ENCODE results near the gene SLC44A3.
"Not testable (repeated sequence)": the region's sequence is repeated elsewhere in the genome, so short reads cannot be mapped to it uniquely, and the experiment has no call there.

The SLC44A3 gene

GRCh38 chr1:94929351-94930217, 109.4 kb downstream of the SLC44A3 start:
- no peak for DNase-seq (ENCODE audit: low spot score)
- no peak for FAIRE-seq

GRCh38 chr1:94931254-94931841, 111.2 kb downstream of the SLC44A3 start:
- FAIRE-seq (no peak), DNase-seq (ENCODE audit: low spot score) (no peak)

GRCh38 chr1:94934551-94934950, 114.4 kb downstream of the SLC44A3 start:
- DNase-seq (ENCODE audit: low spot score) (no peak), FAIRE-seq (no peak)

- DNase-seq (ENCODE audit: low spot score) (no peak), FAIRE-seq (no peak)
Measured at GRCh38 chr1:94935034-94935433, 114.9 kb downstream of the SLC44A3 start.

- DNase-seq (ENCODE audit: low spot score) = no peak
- no peak for FAIRE-seq
Measured at GRCh38 chr1:94935476-94935875, 115.3 kb downstream of the SLC44A3 start.

GRCh38 chr1:94936861-94937620, 116.9 kb downstream of the SLC44A3 start:
- FAIRE-seq (peak; percentile 68), DNase-seq (ENCODE audit: low spot score) (peak; percentile 16)

- FAIRE-seq (no peak), DNase-seq (ENCODE audit: low spot score) (no peak)
Measured at GRCh38 chr1:94937820-94938219, 117.7 kb downstream of the SLC44A3 start.

- DNase-seq (ENCODE audit: low spot score) (no peak), FAIRE-seq (no peak)
Measured at GRCh38 chr1:94940738-94941137, 120.6 kb downstream of the SLC44A3 start.

- not testable (repeated sequence) for FAIRE-seq
Measured at GRCh38 chr1:94941480-94941879, 121.3 kb downstream of the SLC44A3 start.

GRCh38 chr1:94942171-94943128, 122.3 kb downstream of the SLC44A3 start:
- FAIRE-seq (peak; percentile 99), DNase-seq (ENCODE audit: low spot score) (peak; percentile 90)

More at GRCh38 chr1:94941480-94941879, 121.3 kb downstream of the SLC44A3 start:
- peak; percentile 28 for DNase-seq (ENCODE audit: low spot score)
